ENCODE data around the gene KRTAP1-4. TPM values are rescaled to one million over a fixed set of nuclear protein-coding genes. Genes with fewer than 3 reads are reported as not detected.

Gene KRTAP1-4
- total and polyA plus RNA-seq, 2 of the 8 experiments (the other 6 are each of a cell fraction or from before 2014, with no cell fraction given) = not detected

DNA sequence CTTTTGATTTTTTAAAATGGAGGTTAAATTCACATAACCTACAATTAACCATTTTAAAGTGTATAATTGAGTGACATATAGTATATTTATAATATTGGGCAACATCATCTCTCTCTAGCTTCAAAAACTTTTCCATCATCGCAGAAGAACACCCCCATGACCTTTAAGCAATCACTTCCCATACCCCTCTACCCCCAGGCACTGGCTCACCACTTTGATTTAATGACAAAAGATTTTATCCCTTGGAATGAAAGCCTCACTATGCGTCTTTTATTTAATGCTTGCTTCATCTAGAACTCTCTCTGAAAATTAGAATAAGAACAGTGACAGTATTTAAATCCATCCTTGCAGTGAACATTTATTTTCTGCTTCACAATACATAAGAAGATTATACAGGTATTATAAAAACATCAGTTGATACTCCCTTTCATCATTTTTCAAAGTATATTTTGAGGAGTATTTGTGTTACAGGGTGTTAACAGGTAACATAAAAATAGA is 7.9 kb upstream of the KRTAP1-4 start:
- H2BK15ac ChIP-seq (ENCODE audit: low read length) = no peak overlapping the region
- H2BK5ac ChIP-seq (ENCODE audit: low read depth, low read length) = no peak overlapping the region; the same call in 1 of the 2 replicates
- no peaks in the 10 kb centered on the region for H4K20me1 ChIP-seq (replicated peaks in 1 of 2; ENCODE audit: control insufficient read depth in 1 of 2, insufficient read depth in 2 of 2, low read length in 2 of 2)
- H3K36me3 ChIP-seq (ENCODE audit: control insufficient read depth in 2 of 4, insufficient read depth in 4 of 4, low read length in 3 of 4) = no peaks in the 10 kb centered on the region
- H3K4ac ChIP-seq (replicated peaks; ENCODE audit: insufficient read length, low read depth, low read length) = no peak overlapping the region
- no peak overlapping the region for H2BK120ac ChIP-seq (replicated peaks; ENCODE audit: low read depth, low read length)
- no peak overlapping the region for H4K8ac ChIP-seq (ENCODE audit: extremely low read depth, insufficient read depth, low read length)
- H3K27ac ChIP-seq (ENCODE audit: low read depth, low read length) = no peak overlapping the region
- H2BK20ac ChIP-seq (ENCODE audit: low read length) = no peak overlapping the region
- WGBS, 2 experiments (ENCODE audit: extremely low coverage in 1 of 2, insufficient coverage in 1 of 2, insufficient read length in 1 of 2, insufficient replicate concordance in 2 of 2, low coverage in 1 of 2, low lambda C conversion rate in 2 of 2, missing lambda C conversion rate in 1 of 2) = 74% methylated on average over 2 of the region's 2 CpGs; no CpG with 5 or more reads in 1 of the 2 experiments
- no peak overlapping the region; a peak in 1 of 8 replicates for H3K4me3 ChIP-seq (ENCODE audit: extremely low read depth in 1 of 4, insufficient read depth in 2 of 4, low read depth in 3 of 4, low read length in 4 of 4)
- FAIRE-seq (no peak), DNase-seq (ENCODE audit: low read depth in 1 of 2, low spot score in 2 of 2) (no peak)
- CTCF ChIA-PET (ENCODE audit: partially characterized antibody) = interaction anchor here (1.1 kb wide), 1 partner anchor 11 kb away, joined by 3 read pairs; no protein-coding TSS in a partner anchor
- H3K56ac ChIP-seq (replicated peaks; ENCODE audit: insufficient read length, low read depth, low read length) = no peak overlapping the region
- H3K23me2 ChIP-seq (ENCODE audit: low read depth, low read length) = no peaks in the 10 kb centered on the region
- no peak overlapping the region for H2BK12ac ChIP-seq (ENCODE audit: low read depth, low read length)
- no peak overlapping the region for H3K4me2 ChIP-seq (ENCODE audit: insufficient read depth in 1 of 2, low read depth in 2 of 2, low read length in 2 of 2)
- H2AK5ac ChIP-seq (ENCODE audit: low read depth, low read length) = no peak overlapping the region
- H3K79me2 ChIP-seq (ENCODE audit: control insufficient read depth in 1 of 2, insufficient read depth in 2 of 2, low read length in 2 of 2) = no peaks in the 10 kb centered on the region
- H3K79me1 ChIP-seq (ENCODE audit: low read depth, low read length) = no peaks in the 10 kb centered on the region
- POLR2A ChIA-PET (ENCODE audit: partially characterized antibody) = no interaction called here
- no peak overlapping the region for H3K14ac ChIP-seq (ENCODE audit: insufficient read length)
- H3K9ac ChIP-seq (replicated peaks in 1 of 4; ENCODE audit: extremely low read depth in 1 of 4, low read depth in 3 of 4, low read length in 3 of 4) = no peak overlapping the region
- H3K9me3 ChIP-seq (ENCODE audit: insufficient read depth in 2 of 2, low read depth in 1 of 2, low read length in 1 of 2) = no peaks in the 10 kb centered on the region
- no peak overlapping the region for H4K5ac ChIP-seq (ENCODE audit: insufficient read length, low read depth, low read length)
- no peak overlapping the region for H2AFZ ChIP-seq (ENCODE audit: low read length)
- no peaks in the 10 kb centered on the region for H3K27me3 ChIP-seq (replicated peaks in 1 of 4; ENCODE audit: control insufficient read depth in 3 of 4, extremely low read depth in 1 of 4, insufficient read depth in 3 of 4, low read length in 3 of 4)
- no peak overlapping the region for H4K91ac ChIP-seq (replicated peaks; ENCODE audit: insufficient read length, low read length)
- no peak overlapping the region for H3K23ac ChIP-seq (ENCODE audit: insufficient read length)
- peaks cover 0 to 9% (median 2%) of the 10 kb centered on the region in 4 experiments; a peak in 4 of 7 replicates for H3K4me1 ChIP-seq (replicated peaks in 1 of 4; ENCODE audit: control insufficient read depth in 3 of 4, insufficient read depth in 4 of 4, low read length in 3 of 4)
- H3K18ac ChIP-seq (ENCODE audit: extremely low read depth, low read length) = no peak overlapping the region
- TF ChIP-seq SIN3A (conservative IDR thresholded peaks at IDR 0.05 in 1 of 2, IDR thresholded peaks at IDR 0.05 in 1 of 2; ENCODE audit: low read depth in 1 of 2, low read length in 2 of 2) (no peak), RNF2 (IDR thresholded peaks at IDR 0.05; ENCODE audit: borderline replicate concordance, low read depth, low read length, missing control alignments, poor library complexity, severe bottlenecking) (no peak), EZH2 (IDR thresholded peaks at IDR 0.05; ENCODE audit: low read depth, low read length, severe bottlenecking) (no peak), SAP30 (IDR thresholded peaks at IDR 0.05; ENCODE audit: insufficient read depth, insufficient replicate concordance, low read length) (no peak), SP4 (IDR thresholded peaks at IDR 0.05; ENCODE audit: low read length) (no peak), TAF1 (IDR thresholded peaks at IDR 0.05; ENCODE audit: low read depth, low read length) (no peak), SUZ12 (IDR thresholded peaks at IDR 0.05; ENCODE audit: low read length) (no peak), RAD21 (IDR thresholded peaks at IDR 0.05 in 1 of 2, conservative IDR thresholded peaks at IDR 0.05 in 1 of 2; ENCODE audit: low read depth in 2 of 2, low read length in 2 of 2) (no peak), BRCA1 (IDR thresholded peaks at IDR 0.05; ENCODE audit: low read depth, low read length) (no peak), CBX5 (IDR thresholded peaks at IDR 0.05; ENCODE audit: low read depth, low read length) (no peak), CHD1 (IDR thresholded peaks at IDR 0.05; ENCODE audit: low read depth, low read length) (no peak), SIRT6 (IDR thresholded peaks at IDR 0.05; ENCODE audit: low read length) (no peak)
- TF ChIP-seq, protein P1, sequence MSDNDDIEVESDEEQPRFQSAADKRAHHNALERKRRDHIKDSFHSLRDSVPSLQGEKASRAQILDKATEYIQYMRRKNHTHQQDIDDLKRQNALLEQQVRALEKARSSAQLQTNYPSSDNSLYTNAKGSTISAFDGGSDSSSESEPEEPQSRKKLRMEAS (IDR thresholded peaks at IDR 0.05) = no peak

Data from H1 (cell line).